Hepatocyte (in vitro differentiated cells): ENCODE results near the gene COL5A1.

Source experiments
- EZH2 ChIP-seq: fragments of 200-600 bp; sonication (generic); IDR thresholded peaks from 2 replicates; pipeline ENCODE4 v1.6.1; 2016; ENCODE audit warnings: antibody characterized with exemption, mild to moderate bottlenecking, borderline replicate concordance
- TF ChIP-seq, protein P1 (sequence below): fragments of 200-600 bp; sonication (generic); IDR thresholded peaks from 2 replicates; pipeline ENCODE4 v1.5.1; 2016; ENCODE audit warnings: antibody characterized with exemption, mild to moderate bottlenecking; ENCODE audit not compliant: poor library complexity

DNA sequence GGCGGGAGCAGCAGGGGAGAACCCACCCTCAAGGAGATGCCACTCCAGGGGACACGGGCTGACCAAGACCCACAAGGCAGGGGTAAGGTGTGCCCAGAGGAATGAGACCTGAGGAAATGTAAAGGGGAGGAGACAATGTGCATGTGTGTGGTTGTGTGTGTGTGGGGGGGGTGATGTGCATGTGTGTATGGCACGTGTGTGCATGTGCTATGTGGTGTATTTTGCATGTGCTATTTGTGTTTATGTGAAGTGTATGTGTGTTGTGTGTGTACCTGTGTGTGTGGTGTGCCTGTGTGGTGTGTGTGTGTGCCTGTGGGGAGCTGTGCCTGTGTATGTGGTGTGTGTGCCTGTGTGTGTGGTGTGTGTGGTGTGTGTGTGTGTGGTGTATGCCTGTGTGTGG is 205.5 kb downstream of the COL5A1 start:
- TF ChIP-seq EZH2 = no peak
- TF ChIP-seq, protein P1, sequence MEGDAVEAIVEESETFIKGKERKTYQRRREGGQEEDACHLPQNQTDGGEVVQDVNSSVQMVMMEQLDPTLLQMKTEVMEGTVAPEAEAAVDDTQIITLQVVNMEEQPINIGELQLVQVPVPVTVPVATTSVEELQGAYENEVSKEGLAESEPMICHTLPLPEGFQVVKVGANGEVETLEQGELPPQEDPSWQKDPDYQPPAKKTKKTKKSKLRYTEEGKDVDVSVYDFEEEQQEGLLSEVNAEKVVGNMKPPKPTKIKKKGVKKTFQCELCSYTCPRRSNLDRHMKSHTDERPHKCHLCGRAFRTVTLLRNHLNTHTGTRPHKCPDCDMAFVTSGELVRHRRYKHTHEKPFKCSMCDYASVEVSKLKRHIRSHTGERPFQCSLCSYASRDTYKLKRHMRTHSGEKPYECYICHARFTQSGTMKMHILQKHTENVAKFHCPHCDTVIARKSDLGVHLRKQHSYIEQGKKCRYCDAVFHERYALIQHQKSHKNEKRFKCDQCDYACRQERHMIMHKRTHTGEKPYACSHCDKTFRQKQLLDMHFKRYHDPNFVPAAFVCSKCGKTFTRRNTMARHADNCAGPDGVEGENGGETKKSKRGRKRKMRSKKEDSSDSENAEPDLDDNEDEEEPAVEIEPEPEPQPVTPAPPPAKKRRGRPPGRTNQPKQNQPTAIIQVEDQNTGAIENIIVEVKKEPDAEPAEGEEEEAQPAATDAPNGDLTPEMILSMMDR = no peak
